HL-60 (cell line): ENCODE measurements around the gene SOWAHC.
"Not testable (repeated sequence)": the region's sequence is repeated elsewhere in the genome, so short reads cannot be mapped to it uniquely, and the experiment has no call there.

Experiments
- POLR2AphosphoS5 ChIP-seq: IDR thresholded peaks from 2 replicates; pipeline ENCODE4 v1.6.1; 2012; ENCODE audit warnings: low read depth
- TF ChIP-seq, protein P1 (sequence below): IDR thresholded peaks from one replicate; pipeline ENCODE4 v1.5.1; 2011; ENCODE audit warnings: low read length, control low read depth, inconsistent platforms; ENCODE audit not compliant: insufficient read depth

DNA sequence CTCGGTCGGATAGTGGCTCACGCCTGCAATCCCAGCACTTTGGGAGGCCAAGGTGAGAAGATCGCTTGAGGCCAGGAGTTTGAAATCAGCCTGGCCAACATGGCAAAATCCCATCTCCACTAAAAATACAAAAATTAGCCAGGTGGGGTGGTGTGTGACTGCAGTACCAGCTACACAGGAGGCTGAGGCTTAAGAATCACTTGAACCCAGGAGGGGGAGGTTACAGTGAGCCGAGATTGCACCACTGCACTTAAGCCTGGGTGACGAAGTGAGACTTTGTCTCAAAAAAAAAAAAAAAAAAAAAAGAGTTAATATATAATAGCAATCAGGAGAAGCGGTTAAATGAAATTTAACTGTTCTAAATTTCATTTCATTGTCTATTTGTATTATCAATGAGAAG lies 36.5 kb upstream of the SOWAHC start:
- TF ChIP-seq POLR2AphosphoS5: not testable (repeated sequence)
- TF ChIP-seq, protein P1, sequence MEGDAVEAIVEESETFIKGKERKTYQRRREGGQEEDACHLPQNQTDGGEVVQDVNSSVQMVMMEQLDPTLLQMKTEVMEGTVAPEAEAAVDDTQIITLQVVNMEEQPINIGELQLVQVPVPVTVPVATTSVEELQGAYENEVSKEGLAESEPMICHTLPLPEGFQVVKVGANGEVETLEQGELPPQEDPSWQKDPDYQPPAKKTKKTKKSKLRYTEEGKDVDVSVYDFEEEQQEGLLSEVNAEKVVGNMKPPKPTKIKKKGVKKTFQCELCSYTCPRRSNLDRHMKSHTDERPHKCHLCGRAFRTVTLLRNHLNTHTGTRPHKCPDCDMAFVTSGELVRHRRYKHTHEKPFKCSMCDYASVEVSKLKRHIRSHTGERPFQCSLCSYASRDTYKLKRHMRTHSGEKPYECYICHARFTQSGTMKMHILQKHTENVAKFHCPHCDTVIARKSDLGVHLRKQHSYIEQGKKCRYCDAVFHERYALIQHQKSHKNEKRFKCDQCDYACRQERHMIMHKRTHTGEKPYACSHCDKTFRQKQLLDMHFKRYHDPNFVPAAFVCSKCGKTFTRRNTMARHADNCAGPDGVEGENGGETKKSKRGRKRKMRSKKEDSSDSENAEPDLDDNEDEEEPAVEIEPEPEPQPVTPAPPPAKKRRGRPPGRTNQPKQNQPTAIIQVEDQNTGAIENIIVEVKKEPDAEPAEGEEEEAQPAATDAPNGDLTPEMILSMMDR: not testable (repeated sequence)
